DMS53 (cell line): ENCODE measurements around the gene AURKB.
A peak's percentile ranks its signal among the peaks of the same experiment; 100 is the strongest.

Source experiments
- DNase-seq: peaks from one replicate; lab custom pipeline; 2025; lab: John Stamatoyannopoulos, UW

Gene AURKB

GRCh38 chr17:8161289-8162232 is 48.8 kb downstream of the AURKB start:
- DNase-seq: peak; percentile 51

- DNase-seq: no peak
These were observed 49.6 kb downstream of the AURKB start for GRCh38 chr17:8160741-8161221.

DNA sequence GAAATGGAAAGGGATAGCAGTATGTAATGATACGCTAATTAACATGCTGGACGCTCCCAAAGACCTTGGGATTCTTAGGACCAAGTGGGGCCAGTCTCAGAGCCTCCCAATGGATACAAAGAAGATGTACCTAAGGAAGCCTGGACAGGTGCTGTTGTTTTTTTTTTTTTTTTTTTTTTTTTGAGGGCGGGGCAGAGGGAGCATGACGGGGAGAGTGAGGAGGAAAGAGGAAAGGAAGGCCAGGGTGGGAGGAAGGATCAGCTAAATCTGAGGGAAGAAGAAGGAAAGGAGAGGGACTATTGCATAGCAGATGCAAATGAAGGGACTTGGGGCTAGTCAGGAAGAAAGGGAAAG is 50.2 kb downstream of the AURKB start:
- peak; percentile 62 for DNase-seq

GRCh38 chr17:8159459-8160223 is 50.7 kb downstream of the AURKB start:
- DNase-seq: no peak

DNA sequence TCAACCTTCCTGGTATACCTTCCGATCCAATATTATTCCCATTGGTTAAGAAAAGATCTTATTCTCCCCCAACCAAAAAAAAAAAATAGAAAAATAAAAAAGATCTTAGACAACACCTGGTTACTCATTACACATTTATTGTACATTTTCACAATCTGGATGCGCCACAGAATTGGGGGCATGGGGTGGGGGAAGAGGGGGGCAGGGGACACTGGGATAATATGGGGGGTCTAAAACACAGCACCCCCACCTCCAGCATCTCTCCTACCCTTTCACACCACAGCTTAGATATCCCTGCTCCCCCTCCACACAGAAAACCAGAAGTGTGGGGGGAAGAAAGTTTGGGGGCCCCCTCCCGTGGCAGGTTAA is 51.4 kb downstream of the AURKB start:
- no peak for DNase-seq

- DNase-seq: peak; percentile 96
These were observed 51.9 kb downstream of the AURKB start for GRCh38 chr17:8158267-8159031.

GRCh38 chr17:8156246-8156992 is 54.0 kb downstream of the AURKB start:
- peak; percentile 100 for DNase-seq

DNA sequence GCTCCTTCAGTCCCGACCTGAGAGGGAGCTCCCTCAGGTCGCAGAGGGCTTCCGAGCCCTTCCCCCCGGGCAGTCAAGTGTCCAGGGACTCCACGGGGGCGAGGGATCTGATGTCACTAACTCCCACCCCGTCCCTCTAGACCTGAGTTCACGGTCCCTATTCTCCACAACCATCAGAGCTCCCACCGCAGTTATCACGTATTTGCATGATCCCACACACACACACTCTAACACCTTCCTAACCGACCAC is 54.5 kb downstream of the AURKB start:
- DNase-seq: no peak

DNA sequence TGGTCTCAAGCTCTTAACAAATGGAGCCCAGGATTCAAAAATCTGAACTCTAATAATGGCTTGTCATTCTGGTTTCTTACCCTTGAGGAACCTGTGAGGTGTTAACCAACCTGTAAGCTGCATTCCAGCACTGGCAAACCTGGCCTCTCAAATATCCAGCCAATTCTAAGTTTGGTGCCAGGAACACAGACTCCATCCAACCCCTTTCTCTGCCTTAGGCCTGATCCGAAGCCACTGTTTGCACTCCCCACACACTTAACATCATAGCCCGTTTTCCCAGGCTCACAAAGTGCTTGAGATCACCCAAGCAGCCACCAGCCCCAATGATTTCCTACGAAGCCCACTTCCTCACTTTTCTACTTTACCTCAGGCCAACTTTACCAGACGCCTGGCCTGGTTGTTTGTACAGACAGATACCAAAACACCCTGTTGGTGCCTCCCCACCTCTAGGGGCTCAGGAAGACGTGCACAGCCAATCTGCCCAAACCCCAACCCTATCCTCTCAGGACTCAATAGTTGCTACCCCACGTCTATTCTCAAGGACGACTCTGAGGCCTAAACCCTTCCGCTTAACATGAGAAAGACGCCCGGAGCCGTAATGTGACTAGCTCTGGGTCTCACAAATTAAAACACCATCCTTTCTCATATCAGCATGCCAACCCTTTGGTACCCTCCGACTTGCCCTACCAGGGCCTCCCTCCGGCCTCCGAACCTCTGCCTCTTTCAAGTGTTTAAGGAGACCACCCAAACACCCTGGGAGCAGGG is 55.0 kb downstream of the AURKB start:
- DNase-seq: no peak
